ENCODE measurements around the gene CNPPD1. TPM values are rescaled to one million over a fixed set of nuclear protein-coding genes. Genes with fewer than 3 reads are reported as not detected.

CNPPD1 gene
- total RNA-seq, 1 donor from 2014 or later: 58.5 TPM

- Mint-ChIP-seq H3K4me1 (ENCODE audit: low read depth) (peaks cover 33% of the 10 kb centered on the region), H3K27ac (no peak overlapping the region), H3K4me3 (ENCODE audit: low read depth) (no peak overlapping the region), H3K27me3 (ENCODE audit: low read depth) (no peaks in the 10 kb centered on the region), H3K36me3 (ENCODE audit: low read depth) (peaks cover 67% of the 10 kb centered on the region), H3K9me3 (no peaks in the 10 kb centered on the region)
- DNase-seq (ENCODE audit: low spot score): no peak
- intact Hi-C loops (cut with micrococcal nuclease): no loop called here
Measured at GRCh38 chr2:219214786-219215185, 38.1 kb upstream of the CNPPD1 start.

- no peak for DNase-seq (ENCODE audit: low spot score)
Measured at GRCh38 chr2:219214141-219214540, 37.4 kb upstream of the CNPPD1 start.

GRCh38 chr2:219213486-219214071 is 36.9 kb upstream of the CNPPD1 start:
- Mint-ChIP-seq H3K9me3 (no peaks in the 10 kb centered on the region), H3K4me1 (ENCODE audit: low read depth) (peaks cover 39% of the 10 kb centered on the region)
- intact Hi-C loops (cut with micrococcal nuclease): no loop called here

More at GRCh38 chr2:219214141-219214540, 37.4 kb upstream of the CNPPD1 start:
- Mint-ChIP-seq H3K9me3 (no peaks in the 10 kb centered on the region), H3K4me1 (ENCODE audit: low read depth) (peaks cover 36% of the 10 kb centered on the region), H3K27me3 (ENCODE audit: low read depth) (no peaks in the 10 kb centered on the region), H3K4me3 (ENCODE audit: low read depth) (no peak overlapping the region), H3K36me3 (ENCODE audit: low read depth) (peaks cover 65% of the 10 kb centered on the region), H3K27ac (no peak overlapping the region)
- intact Hi-C loops (cut with micrococcal nuclease): no loop called here

DNA sequence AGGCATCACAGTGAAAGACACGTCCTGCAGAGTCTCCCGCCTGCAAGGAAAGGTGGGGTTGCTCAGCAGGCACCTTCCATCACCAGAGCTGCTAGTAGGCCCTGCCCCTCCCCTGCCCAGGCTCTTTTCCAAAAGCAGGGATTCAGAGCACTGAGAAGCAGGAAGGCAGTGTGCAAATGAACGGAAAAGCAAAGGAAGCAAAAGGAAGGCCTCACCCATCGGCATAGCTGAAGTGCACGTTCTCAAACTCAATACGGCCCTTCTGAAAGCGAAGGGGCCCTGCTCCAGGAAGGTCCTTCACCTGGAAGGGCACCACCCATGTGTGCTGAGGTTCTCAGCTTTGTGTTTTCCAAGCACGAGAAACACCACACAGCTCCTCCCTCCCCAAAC is 36.3 kb upstream of the CNPPD1 start:
- intact Hi-C loops (cut with micrococcal nuclease): no loop called here
- Mint-ChIP-seq H3K27me3 (ENCODE audit: low read depth) (no peaks in the 10 kb centered on the region), H3K36me3 (ENCODE audit: low read depth) (peaks cover 73% of the 10 kb centered on the region), H3K4me1 (ENCODE audit: low read depth) (peaks cover 43% of the 10 kb centered on the region), H3K9me3 (no peaks in the 10 kb centered on the region), H3K4me3 (ENCODE audit: low read depth) (no peak overlapping the region), H3K27ac (no peak overlapping the region)
- no peak for DNase-seq (ENCODE audit: low spot score)

More at GRCh38 chr2:219213486-219214071, 36.9 kb upstream of the CNPPD1 start:
- Mint-ChIP-seq H3K27me3 (ENCODE audit: low read depth) (no peaks in the 10 kb centered on the region), H3K27ac (no peak overlapping the region), H3K4me3 (ENCODE audit: low read depth) (no peak overlapping the region), H3K36me3 (ENCODE audit: low read depth) (peaks cover 68% of the 10 kb centered on the region)
- no peak for DNase-seq (ENCODE audit: low spot score)

- no peaks in the 10 kb centered on the region for H3K9me3 Mint-ChIP-seq
- H3K27ac Mint-ChIP-seq: peak overlapping the region; percentile 42
- no peak for DNase-seq (ENCODE audit: low spot score)
- H3K4me3 Mint-ChIP-seq (ENCODE audit: low read depth): no peak overlapping the region
- H3K36me3 Mint-ChIP-seq (ENCODE audit: low read depth): peaks cover 64% of the 10 kb centered on the region
- H3K4me1 Mint-ChIP-seq (ENCODE audit: low read depth): peaks cover 36% of the 10 kb centered on the region
- intact Hi-C loops (cut with micrococcal nuclease): loop anchor here (1.0 kb wide), 1 partner anchor 51 kb away; the partner anchor contains the start of gene NHEJ1
- no peaks in the 10 kb centered on the region for H3K27me3 Mint-ChIP-seq (ENCODE audit: low read depth)
Measured at GRCh38 chr2:219210886-219211362, 34.2 kb upstream of the CNPPD1 start.

DNA sequence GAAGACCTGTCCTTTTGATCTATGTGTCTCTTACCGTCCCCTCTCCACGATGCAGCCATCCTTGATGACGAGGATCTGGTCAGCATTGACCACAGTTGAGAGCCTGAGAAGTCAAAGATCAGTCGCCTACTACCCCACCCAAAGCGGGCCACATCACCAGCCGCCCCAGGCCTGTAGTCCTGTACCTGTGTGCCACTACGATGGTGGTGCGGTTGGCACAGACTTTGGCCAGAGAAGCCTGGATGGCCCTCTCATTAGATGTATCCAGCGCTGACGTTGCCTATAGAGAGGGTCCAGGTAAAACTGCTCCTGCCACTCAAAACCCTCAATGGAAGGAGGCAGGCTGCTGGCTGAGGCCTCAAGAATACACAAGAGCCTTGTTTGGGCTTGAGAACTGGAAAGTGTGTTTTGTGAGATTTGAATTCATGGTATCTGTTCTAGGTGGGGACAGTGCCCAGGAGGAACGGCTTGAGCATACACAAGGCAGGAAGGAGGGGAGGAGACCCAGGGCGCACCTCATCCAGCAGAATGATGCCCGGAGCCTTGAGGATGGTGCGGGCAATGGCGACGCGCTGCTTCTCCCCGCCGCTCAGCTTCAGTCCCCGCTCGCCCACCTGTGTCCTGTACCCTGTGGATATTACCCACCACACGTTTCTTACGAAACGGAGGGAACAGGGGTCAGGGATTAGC is 33.6 kb upstream of the CNPPD1 start:
- Mint-ChIP-seq H3K36me3 (ENCODE audit: low read depth) (peaks cover 62% of the 10 kb centered on the region), H3K4me1 (ENCODE audit: low read depth) (peaks cover 36% of the 10 kb centered on the region), H3K27ac (peak overlapping the region; percentile 83), H3K4me3 (ENCODE audit: low read depth) (no peak overlapping the region), H3K9me3 (no peaks in the 10 kb centered on the region), H3K27me3 (ENCODE audit: low read depth) (no peaks in the 10 kb centered on the region)
- intact Hi-C loops (cut with micrococcal nuclease): no loop called here
- DNase-seq (ENCODE audit: low spot score): no peak

DNA sequence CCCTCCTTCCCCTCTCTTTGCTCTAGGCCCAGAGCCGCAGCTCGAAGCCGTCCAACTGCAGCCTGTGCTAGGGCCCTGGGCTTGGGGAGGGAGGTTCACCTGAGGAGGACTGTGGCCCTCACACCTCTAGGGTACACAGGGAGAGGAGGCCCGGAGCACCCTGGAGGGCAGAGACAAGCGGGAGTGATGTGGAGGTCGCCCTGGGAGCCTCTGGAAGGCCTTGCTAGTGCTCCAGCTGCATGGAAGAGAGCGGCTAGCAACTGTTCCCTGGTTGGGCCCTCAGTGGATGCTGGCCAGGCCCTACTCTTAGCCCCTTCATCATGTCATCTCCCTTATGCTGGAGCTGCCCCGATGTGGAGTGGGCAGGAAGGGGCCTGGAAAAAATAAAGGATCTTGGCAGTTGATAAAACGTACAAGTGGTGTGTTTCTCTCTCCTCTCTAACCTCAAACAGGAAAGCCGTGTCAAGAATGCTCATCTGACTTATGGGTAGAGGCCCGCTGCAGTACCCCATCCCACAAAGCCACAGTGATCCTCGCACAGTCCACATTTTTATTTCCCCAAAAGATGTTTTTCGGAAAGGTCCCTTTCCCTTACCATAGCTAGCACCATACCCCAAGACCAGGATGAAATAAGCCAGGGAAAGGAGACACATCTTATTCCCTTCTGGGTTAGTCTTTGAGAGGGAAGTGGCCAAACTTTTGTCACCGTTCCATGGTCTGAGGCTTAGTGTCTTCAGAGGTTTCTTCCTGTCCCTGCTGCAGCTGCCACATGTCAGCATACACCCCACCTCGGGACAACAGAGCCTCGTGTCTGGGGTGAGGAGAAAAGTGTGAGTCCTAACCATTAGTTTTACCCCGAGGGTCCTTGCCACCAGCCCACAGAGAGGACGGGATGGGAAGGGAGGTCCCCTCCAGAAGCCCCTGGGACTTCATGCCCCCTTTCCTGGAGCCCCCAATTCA is 32.8 kb upstream of the CNPPD1 start:
- no peak for DNase-seq (ENCODE audit: low spot score)
- Mint-ChIP-seq H3K4me3 (ENCODE audit: low read depth) (no peak overlapping the region), H3K27me3 (ENCODE audit: low read depth) (no peaks in the 10 kb centered on the region), H3K27ac (peak overlapping the region; percentile 83), H3K4me1 (ENCODE audit: low read depth) (peaks cover 38% of the 10 kb centered on the region), H3K36me3 (ENCODE audit: low read depth) (peaks cover 54% of the 10 kb centered on the region), H3K9me3 (peaks cover 4% of the 10 kb centered on the region)
- intact Hi-C loops (cut with micrococcal nuclease): no loop called here

DNA sequence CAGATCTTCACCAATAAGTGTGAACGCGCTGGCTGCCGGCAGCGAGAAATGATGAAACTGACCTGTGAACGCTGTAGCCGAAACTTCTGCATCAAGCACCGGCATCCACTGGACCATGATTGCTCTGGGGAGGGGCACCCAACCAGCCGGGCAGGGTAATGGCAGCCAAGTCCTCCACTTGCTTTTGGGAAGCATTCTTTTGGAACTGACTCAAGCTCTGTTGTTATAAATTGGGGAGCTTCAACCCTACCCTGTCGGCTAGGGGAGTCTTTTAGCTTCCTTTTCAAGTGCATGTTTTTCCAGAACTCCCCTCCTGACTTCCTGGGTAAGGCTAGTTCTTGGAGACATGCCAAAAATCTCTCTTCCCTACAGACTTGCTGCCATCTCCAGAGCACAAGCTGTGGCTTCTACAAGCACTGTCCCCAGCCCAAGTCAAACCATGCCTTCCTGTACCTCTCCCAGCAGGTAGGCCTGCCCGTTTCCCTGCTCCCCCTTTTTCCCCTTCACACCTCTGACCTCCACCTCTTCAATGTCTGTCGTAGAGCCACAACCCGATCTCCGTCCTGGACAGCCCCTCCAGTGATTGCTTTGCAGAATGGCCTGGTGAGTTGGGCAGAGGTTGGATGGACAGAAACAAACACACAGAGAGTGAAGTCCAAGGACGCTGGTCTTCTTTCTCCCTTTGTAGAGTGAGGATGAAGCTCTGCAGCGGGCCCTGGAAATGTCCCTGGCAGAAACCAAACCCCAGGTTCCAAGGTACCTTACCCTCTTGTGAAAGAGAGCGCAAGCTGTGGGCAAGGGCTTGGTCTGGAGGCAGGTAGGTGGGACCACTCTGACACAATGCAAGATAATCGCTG is 31.4 kb upstream of the CNPPD1 start:
- Mint-ChIP-seq H3K27me3 (ENCODE audit: low read depth) (no peaks in the 10 kb centered on the region), H3K27ac (peak overlapping the region; percentile 83), H3K36me3 (ENCODE audit: low read depth) (peaks cover 42% of the 10 kb centered on the region), H3K4me3 (ENCODE audit: low read depth) (peak overlapping the region; percentile 57), H3K9me3 (peaks cover 7% of the 10 kb centered on the region), H3K4me1 (ENCODE audit: low read depth) (peaks cover 38% of the 10 kb centered on the region)
- peak; percentile 8 for DNase-seq (ENCODE audit: low spot score)
- intact Hi-C loops (cut with micrococcal nuclease): loop anchor here (2.0 kb wide), 1 partner anchor 39 kb away; no protein-coding TSS in a partner anchor

- Mint-ChIP-seq H3K27me3 (ENCODE audit: low read depth) (no peaks in the 10 kb centered on the region), H3K27ac (peak overlapping the region; percentile 70), H3K36me3 (ENCODE audit: low read depth) (peaks cover 36% of the 10 kb centered on the region), H3K4me3 (ENCODE audit: low read depth) (peak overlapping the region; percentile 84), H3K9me3 (peaks cover 7% of the 10 kb centered on the region), H3K4me1 (ENCODE audit: low read depth) (peaks cover 38% of the 10 kb centered on the region)
- DNase-seq (ENCODE audit: low spot score): peak; percentile 8
- intact Hi-C loops (cut with micrococcal nuclease): loop anchor here (2.0 kb wide), 1 partner anchor 39 kb away; no protein-coding TSS in a partner anchor
Measured at GRCh38 chr2:219207134-219207883, 30.6 kb upstream of the CNPPD1 start.

GRCh38 chr2:219206328-219207133 is 29.8 kb upstream of the CNPPD1 start, which contains the start of gene ZFAND2B:
ZFAND2B (plus strand) TSS chr2:219206782; CDS start chr2:219206988, 206 bp downstream.
- H3K27ac Mint-ChIP-seq: peak within 1 kb of the TSS; percentile 90
- peaks cover 33% of the 10 kb centered on the region for H3K36me3 Mint-ChIP-seq (ENCODE audit: low read depth)
- intact Hi-C loops (cut with micrococcal nuclease): loop anchor here (1.0 to 2.0 kb wide), 6 partner anchors 23 to 182 kb away; partner anchors contain the start of genes ANKZF1, ATG9A, DNAJB2 and NHEJ1
- peaks cover 38% of the 10 kb centered on the region for H3K4me1 Mint-ChIP-seq (ENCODE audit: low read depth)
- peak within 1 kb of the TSS; percentile 84 for H3K4me3 Mint-ChIP-seq (ENCODE audit: low read depth)
- DNase-seq (ENCODE audit: low spot score): peak; percentile 94
- H3K27me3 Mint-ChIP-seq (ENCODE audit: low read depth): no peaks in the 10 kb centered on the region
- H3K9me3 Mint-ChIP-seq: peaks cover 7% of the 10 kb centered on the region
